Stimulated activated CD4-positive, alpha-beta T cell treated with anti-CD3 and anti-CD28 coated beads, Interleukin-4, amount 100 ng/mL, for 48 hours (primary cell): ENCODE measurements around the gene TRIO.

Experiments used
- DNase-seq, 2 donors: peaks; one replicate each; pipeline ENCODE4 v3.0.0-alpha.2; 2020; ENCODE audit warnings: low read depth in 2 of 2

The TRIO gene

GRCh38 chr5:14486486-14486885 is 343.3 kb downstream of the TRIO start:
- DNase-seq = no peak

- DNase-seq = no peak
These were observed 344.1 kb downstream of the TRIO start for GRCh38 chr5:14486996-14487896.

- DNase-seq = no peak
These were observed 344.9 kb downstream of the TRIO start for GRCh38 chr5:14487897-14488570.

GRCh38 chr5:14488709-14489108 is 345.6 kb downstream of the TRIO start:
- DNase-seq = no peak

- DNase-seq = no peak
These were observed 346.5 kb downstream of the TRIO start for GRCh38 chr5:14489643-14490042.

- DNase-seq = no peak
These were observed 347.2 kb downstream of the TRIO start for GRCh38 chr5:14490309-14490711.

- no peak for DNase-seq
These were observed 348.1 kb downstream of the TRIO start for GRCh38 chr5:14491015-14491915.

- DNase-seq = no peak
These were observed 349.3 kb downstream of the TRIO start for GRCh38 chr5:14492331-14492964.

- DNase-seq = no peak
These were observed 352.2 kb downstream of the TRIO start for GRCh38 chr5:14495301-14495700.

- DNase-seq = no peak
These were observed 354.2 kb downstream of the TRIO start for GRCh38 chr5:14497311-14497710.

GRCh38 chr5:14501353-14502293 is 358.5 kb downstream of the TRIO start:
- no peak for DNase-seq

GRCh38 chr5:14502294-14502690 is 359.1 kb downstream of the TRIO start:
- DNase-seq = no peak

GRCh38 chr5:14503017-14503680 is 360.0 kb downstream of the TRIO start:
- DNase-seq = no peak

GRCh38 chr5:14503681-14504331 is 360.7 kb downstream of the TRIO start:
- DNase-seq = no peak

GRCh38 chr5:14504332-14504727 is 361.2 kb downstream of the TRIO start:
- no peak for DNase-seq

- DNase-seq = no peak
These were observed 361.7 kb downstream of the TRIO start for GRCh38 chr5:14504816-14505215.

GRCh38 chr5:14505310-14506139 is 362.4 kb downstream of the TRIO start:
- no peak for DNase-seq

GRCh38 chr5:14506140-14506538 is 363.0 kb downstream of the TRIO start:
- no peak for DNase-seq

- no peak for DNase-seq
These were observed 363.5 kb downstream of the TRIO start for GRCh38 chr5:14506661-14507060.
